GM23338 (cell line): ENCODE measurements around the gene PRTFDC1. TPM values are rescaled to one million over a fixed set of nuclear protein-coding genes. Genes with fewer than 3 reads are reported as not detected.

Experiments used
- ATAC-seq: fragments of 200-7000 bp; cut with Tn5 transposase; 3 replicates; pipeline ENCODE4 v1.9.1; 2020
- DNase-seq: peaks from one replicate; pipeline ENCODE4 v3.0.0-alpha.2; 2015; ENCODE audit warnings: low spot score
- H2AFZ ChIP-seq: fragments of 200-600 bp; sonication (generic); 2 replicates; pipeline ENCODE4 v1.8.0; 2016; ENCODE audit warnings: antibody characterized with exemption, mild to moderate bottlenecking, moderate library complexity
- H3F3A ChIP-seq: fragments of 200-600 bp; sonication (generic); replicated peaks from 2 replicates; pipeline ENCODE4 v1.8.0; 2017; ENCODE audit warnings: antibody characterized with exemption, mixed run types, low read depth
- H3K27ac ChIP-seq: fragments of 200-600 bp; sonication (generic); 2 replicates; pipeline ENCODE4 v1.6.1; 2016; ENCODE audit warnings: low read depth
- H3K27me3 ChIP-seq: fragments of 200-600 bp; sonication (generic); 2 replicates; pipeline ENCODE4 v1.8.0; 2016; ENCODE audit warnings: mild to moderate bottlenecking, mixed run types, moderate library complexity; ENCODE audit not compliant: insufficient read depth
- H3K36me3 ChIP-seq: fragments of 200-600 bp; sonication (generic); 2 replicates; pipeline ENCODE4 v1.8.0; 2016; ENCODE audit warnings: mild to moderate bottlenecking; ENCODE audit not compliant: insufficient read depth
- H3K4me1 ChIP-seq: fragments of 200-600 bp; sonication (generic); 2 replicates; pipeline ENCODE4 v1.8.0; 2016; ENCODE audit warnings: mild to moderate bottlenecking, moderate library complexity; ENCODE audit not compliant: insufficient read depth
- H3K4me2 ChIP-seq: fragments of 200-600 bp; sonication (generic); 2 replicates; pipeline ENCODE4 v1.7.1; 2017; ENCODE audit warnings: mixed run types
- H3K4me3 ChIP-seq: fragments of 200-600 bp; sonication (generic); 2 replicates; pipeline ENCODE4 v1.6.1; 2016; ENCODE audit warnings: mixed run types
- H3K79me2 ChIP-seq: fragments of 200-600 bp; sonication (generic); replicated peaks from 2 replicates; pipeline ENCODE4 v1.8.0; 2017; ENCODE audit warnings: mild to moderate bottlenecking; ENCODE audit not compliant: insufficient read depth
- H3K9me2 ChIP-seq: fragments of 200-600 bp; sonication (generic); 2 replicates; pipeline ENCODE4 v1.8.0; 2017; ENCODE audit not compliant: insufficient read depth
- H4K20me1 ChIP-seq: fragments of 200-600 bp; sonication (generic); replicated peaks from 2 replicates; pipeline ENCODE4 v1.8.0; 2017; ENCODE audit warnings: mild to moderate bottlenecking; ENCODE audit not compliant: insufficient read depth
- H3K27ac Mint-ChIP-seq: 2 replicates; pipeline ENCODE4 v1.8.0; 2020; ENCODE audit warnings: inconsistent platforms, mild to moderate bottlenecking, moderate library complexity, mixed read lengths
- H3K27me3 Mint-ChIP-seq: 3 replicates; pipeline ENCODE4 v1.8.0; 2022; ENCODE audit warnings: low read depth, mild to moderate bottlenecking, moderate library complexity, mixed read lengths, inconsistent platforms; ENCODE audit not compliant: insufficient read depth, poor library complexity
- H3K36me3 Mint-ChIP-seq: 3 replicates; pipeline ENCODE4 v1.8.0; 2021; ENCODE audit warnings: low read depth, mild to moderate bottlenecking, inconsistent platforms, moderate library complexity, mixed read lengths
- H3K4me1 Mint-ChIP-seq: 3 replicates; pipeline ENCODE4 v1.8.0; 2020; ENCODE audit warnings: mild to moderate bottlenecking, inconsistent platforms, mixed read lengths
- H3K4me3 Mint-ChIP-seq: 3 replicates; pipeline ENCODE4 v1.8.0; 2021; ENCODE audit warnings: moderate library complexity, mild to moderate bottlenecking, inconsistent platforms, mixed read lengths
- H3K9me3 Mint-ChIP-seq: 3 replicates; pipeline ENCODE4 v1.8.0; 2020; ENCODE audit warnings: moderate library complexity, mild to moderate bottlenecking, inconsistent platforms, mixed read lengths
- CREB1 ChIP-seq: fragments of 250-450 bp; sonication (Bioruptor Pico); IDR thresholded peaks from 2 replicates; pipeline ENCODE4 v1.5.0; 2020; ENCODE audit warnings: low read depth, mild to moderate bottlenecking, moderate library complexity
- EZH2 ChIP-seq: fragments of 200-600 bp; sonication (generic); IDR thresholded peaks from one replicate; pipeline ENCODE4 v1.8.0; 2017; ENCODE audit warnings: antibody characterized with exemption, mild to moderate bottlenecking, low read depth; ENCODE audit not compliant: unreplicated experiment
- EZH2phosphoT487 ChIP-seq: fragments of 200-600 bp; sonication (generic); IDR thresholded peaks from one replicate; pipeline ENCODE4 v1.8.1; 2018; ENCODE audit warnings: antibody characterized with exemption; ENCODE audit not compliant: unreplicated experiment
- JUNB ChIP-seq: IDR thresholded peaks from one replicate; pipeline ENCODE4 v1.6.1; 2016; ENCODE audit warnings: antibody characterized with exemption; ENCODE audit not compliant: unreplicated experiment
- NANOG ChIP-seq: IDR thresholded peaks from 2 replicates; pipeline ENCODE4 v1.6.1; 2016; ENCODE audit warnings: antibody characterized with exemption, borderline replicate concordance
- POLR2AphosphoS5 ChIP-seq: IDR thresholded peaks from 2 replicates; pipeline ENCODE4 v1.6.1; 2016; ENCODE audit warnings: antibody characterized with exemption, low read depth
- STAT1 ChIP-seq: IDR thresholded peaks from one replicate; pipeline ENCODE4 v1.6.1; 2016; ENCODE audit warnings: antibody characterized with exemption; ENCODE audit not compliant: unreplicated experiment
- ZNF114 ChIP-seq: fragments of 250-450 bp; sonication (Bioruptor Pico); IDR thresholded peaks from 2 replicates; pipeline ENCODE4 v1.5.0; 2020; ENCODE audit warnings: mild to moderate bottlenecking, moderate library complexity
- ZNF331 ChIP-seq: fragments of 250-450 bp; sonication (Bioruptor Pico); IDR thresholded peaks from 2 replicates; pipeline ENCODE4 v1.5.0; 2020; ENCODE audit warnings: low read depth, mild to moderate bottlenecking, moderate library complexity
- polyA plus RNA-seq: library from polyadenylated mRNA; unstranded; fragments of >200 nt; fragmentation: Nextera tagmentation; extraction: Ambion mirVana; gene quantifications from 2 replicates; pipeline ENCODE4 v1.2.1, GENCODE V29; 2016
- total RNA-seq: library from RNA; depleted of rRNA; stranded (reverse); fragments of >200 nt; shearing (Covaris generic); gene quantifications from 2 replicates; pipeline ENCODE4 v1.2.3, GENCODE V29; 2014
- TF ChIP-seq, protein P1 (sequence below): IDR thresholded peaks from one replicate; pipeline ENCODE4 v1.6.1; 2018; ENCODE audit warnings: antibody characterized with exemption; ENCODE audit not compliant: unreplicated experiment
- TF ChIP-seq, protein P2 (sequence below): IDR thresholded peaks from 2 replicates; pipeline ENCODE4 v1.6.1; 2016; ENCODE audit warnings: antibody characterized with exemption
- TF ChIP-seq, protein P3 (sequence below), 2 experiments: fragments of 200-600 bp in 1 of 2; sonication (generic) in 1 of 2; conservative IDR thresholded peaks; 2 replicates each; pipeline versions ENCODE4 v1.5.1 to v1.6.1; 2016 to 2017; ENCODE audit warnings: antibody characterized with exemption in 2 of 2, low read depth in 2 of 2, mild to moderate bottlenecking in 2 of 2, moderate library complexity in 1 of 2
- TF ChIP-seq, protein P4 (sequence below): fragments of 250-450 bp; sonication (Bioruptor Pico); IDR thresholded peaks from 2 replicates; pipeline ENCODE4 v1.5.0; 2020; ENCODE audit warnings: mild to moderate bottlenecking, moderate library complexity

PRTFDC1 gene
- total and polyA plus RNA-seq, 2 experiments from 2014 or later, result 7.9 to 9.1 TPM

DNA sequence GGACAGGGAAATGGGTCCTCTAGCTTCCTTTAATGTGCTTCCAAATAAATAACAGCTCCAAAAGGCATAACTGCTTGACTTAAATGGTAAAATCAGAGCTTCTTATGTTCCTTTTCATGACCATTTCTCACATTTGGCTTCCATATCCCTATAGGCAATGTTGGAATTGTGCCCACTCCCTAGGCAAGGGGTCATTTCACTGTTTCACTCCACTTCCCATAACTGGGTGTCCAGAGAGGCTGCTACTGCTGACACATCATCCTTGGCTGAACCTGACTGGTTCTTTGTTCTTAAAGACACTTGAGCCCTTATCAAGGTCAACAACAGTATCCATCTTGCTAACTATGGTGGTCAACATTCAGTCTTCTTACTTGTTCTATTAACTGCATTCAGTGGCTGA, 37.1 kb downstream of the PRTFDC1 start:
- H3K36me3 ChIP-seq, result no peaks in the 10 kb centered on the region
- no peaks in the 10 kb centered on the region for H3K4me1 Mint-ChIP-seq
- H3K4me3 Mint-ChIP-seq, result no peak overlapping the region
- no peak overlapping the region for H3K4me3 ChIP-seq
- no peaks in the 10 kb centered on the region for H3K27me3 ChIP-seq
- H2AFZ ChIP-seq, result no peak overlapping the region
- H3K4me2 ChIP-seq, result no peak overlapping the region
- no peaks in the 10 kb centered on the region for H3K79me2 ChIP-seq
- H3K27ac Mint-ChIP-seq, result no peak overlapping the region
- H3K36me3 Mint-ChIP-seq, result peaks cover 4% of the 10 kb centered on the region; the same call in 2 of the 3 replicates
- DNase-seq (no peak), ATAC-seq (no peak)
- no peaks in the 10 kb centered on the region for H3K4me1 ChIP-seq
- TF ChIP-seq, protein P1, sequence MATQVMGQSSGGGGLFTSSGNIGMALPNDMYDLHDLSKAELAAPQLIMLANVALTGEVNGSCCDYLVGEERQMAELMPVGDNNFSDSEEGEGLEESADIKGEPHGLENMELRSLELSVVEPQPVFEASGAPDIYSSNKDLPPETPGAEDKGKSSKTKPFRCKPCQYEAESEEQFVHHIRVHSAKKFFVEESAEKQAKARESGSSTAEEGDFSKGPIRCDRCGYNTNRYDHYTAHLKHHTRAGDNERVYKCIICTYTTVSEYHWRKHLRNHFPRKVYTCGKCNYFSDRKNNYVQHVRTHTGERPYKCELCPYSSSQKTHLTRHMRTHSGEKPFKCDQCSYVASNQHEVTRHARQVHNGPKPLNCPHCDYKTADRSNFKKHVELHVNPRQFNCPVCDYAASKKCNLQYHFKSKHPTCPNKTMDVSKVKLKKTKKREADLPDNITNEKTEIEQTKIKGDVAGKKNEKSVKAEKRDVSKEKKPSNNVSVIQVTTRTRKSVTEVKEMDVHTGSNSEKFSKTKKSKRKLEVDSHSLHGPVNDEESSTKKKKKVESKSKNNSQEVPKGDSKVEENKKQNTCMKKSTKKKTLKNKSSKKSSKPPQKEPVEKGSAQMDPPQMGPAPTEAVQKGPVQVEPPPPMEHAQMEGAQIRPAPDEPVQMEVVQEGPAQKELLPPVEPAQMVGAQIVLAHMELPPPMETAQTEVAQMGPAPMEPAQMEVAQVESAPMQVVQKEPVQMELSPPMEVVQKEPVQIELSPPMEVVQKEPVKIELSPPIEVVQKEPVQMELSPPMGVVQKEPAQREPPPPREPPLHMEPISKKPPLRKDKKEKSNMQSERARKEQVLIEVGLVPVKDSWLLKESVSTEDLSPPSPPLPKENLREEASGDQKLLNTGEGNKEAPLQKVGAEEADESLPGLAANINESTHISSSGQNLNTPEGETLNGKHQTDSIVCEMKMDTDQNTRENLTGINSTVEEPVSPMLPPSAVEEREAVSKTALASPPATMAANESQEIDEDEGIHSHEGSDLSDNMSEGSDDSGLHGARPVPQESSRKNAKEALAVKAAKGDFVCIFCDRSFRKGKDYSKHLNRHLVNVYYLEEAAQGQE, result no peak
- TF ChIP-seq, protein P2, sequence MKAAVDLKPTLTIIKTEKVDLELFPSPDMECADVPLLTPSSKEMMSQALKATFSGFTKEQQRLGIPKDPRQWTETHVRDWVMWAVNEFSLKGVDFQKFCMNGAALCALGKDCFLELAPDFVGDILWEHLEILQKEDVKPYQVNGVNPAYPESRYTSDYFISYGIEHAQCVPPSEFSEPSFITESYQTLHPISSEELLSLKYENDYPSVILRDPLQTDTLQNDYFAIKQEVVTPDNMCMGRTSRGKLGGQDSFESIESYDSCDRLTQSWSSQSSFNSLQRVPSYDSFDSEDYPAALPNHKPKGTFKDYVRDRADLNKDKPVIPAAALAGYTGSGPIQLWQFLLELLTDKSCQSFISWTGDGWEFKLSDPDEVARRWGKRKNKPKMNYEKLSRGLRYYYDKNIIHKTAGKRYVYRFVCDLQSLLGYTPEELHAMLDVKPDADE, result no peak
- TF ChIP-seq EZH2phosphoT487 (no peak), STAT1 (no peak), POLR2AphosphoS5 (no peak), NANOG (no peak), ZNF331 (CRISPR knock-in tag) (no peak), CREB1 (CRISPR knock-in tag) (no peak), EZH2 (no peak), ZNF114 (CRISPR knock-in tag) (no peak), JUNB (no peak)
- TF ChIP-seq, protein P3, sequence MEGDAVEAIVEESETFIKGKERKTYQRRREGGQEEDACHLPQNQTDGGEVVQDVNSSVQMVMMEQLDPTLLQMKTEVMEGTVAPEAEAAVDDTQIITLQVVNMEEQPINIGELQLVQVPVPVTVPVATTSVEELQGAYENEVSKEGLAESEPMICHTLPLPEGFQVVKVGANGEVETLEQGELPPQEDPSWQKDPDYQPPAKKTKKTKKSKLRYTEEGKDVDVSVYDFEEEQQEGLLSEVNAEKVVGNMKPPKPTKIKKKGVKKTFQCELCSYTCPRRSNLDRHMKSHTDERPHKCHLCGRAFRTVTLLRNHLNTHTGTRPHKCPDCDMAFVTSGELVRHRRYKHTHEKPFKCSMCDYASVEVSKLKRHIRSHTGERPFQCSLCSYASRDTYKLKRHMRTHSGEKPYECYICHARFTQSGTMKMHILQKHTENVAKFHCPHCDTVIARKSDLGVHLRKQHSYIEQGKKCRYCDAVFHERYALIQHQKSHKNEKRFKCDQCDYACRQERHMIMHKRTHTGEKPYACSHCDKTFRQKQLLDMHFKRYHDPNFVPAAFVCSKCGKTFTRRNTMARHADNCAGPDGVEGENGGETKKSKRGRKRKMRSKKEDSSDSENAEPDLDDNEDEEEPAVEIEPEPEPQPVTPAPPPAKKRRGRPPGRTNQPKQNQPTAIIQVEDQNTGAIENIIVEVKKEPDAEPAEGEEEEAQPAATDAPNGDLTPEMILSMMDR (conservative IDR thresholded peaks at IDR 0.05; ENCODE audit: low read depth in 2 of 2), result no peak
- TF ChIP-seq, protein P4, sequence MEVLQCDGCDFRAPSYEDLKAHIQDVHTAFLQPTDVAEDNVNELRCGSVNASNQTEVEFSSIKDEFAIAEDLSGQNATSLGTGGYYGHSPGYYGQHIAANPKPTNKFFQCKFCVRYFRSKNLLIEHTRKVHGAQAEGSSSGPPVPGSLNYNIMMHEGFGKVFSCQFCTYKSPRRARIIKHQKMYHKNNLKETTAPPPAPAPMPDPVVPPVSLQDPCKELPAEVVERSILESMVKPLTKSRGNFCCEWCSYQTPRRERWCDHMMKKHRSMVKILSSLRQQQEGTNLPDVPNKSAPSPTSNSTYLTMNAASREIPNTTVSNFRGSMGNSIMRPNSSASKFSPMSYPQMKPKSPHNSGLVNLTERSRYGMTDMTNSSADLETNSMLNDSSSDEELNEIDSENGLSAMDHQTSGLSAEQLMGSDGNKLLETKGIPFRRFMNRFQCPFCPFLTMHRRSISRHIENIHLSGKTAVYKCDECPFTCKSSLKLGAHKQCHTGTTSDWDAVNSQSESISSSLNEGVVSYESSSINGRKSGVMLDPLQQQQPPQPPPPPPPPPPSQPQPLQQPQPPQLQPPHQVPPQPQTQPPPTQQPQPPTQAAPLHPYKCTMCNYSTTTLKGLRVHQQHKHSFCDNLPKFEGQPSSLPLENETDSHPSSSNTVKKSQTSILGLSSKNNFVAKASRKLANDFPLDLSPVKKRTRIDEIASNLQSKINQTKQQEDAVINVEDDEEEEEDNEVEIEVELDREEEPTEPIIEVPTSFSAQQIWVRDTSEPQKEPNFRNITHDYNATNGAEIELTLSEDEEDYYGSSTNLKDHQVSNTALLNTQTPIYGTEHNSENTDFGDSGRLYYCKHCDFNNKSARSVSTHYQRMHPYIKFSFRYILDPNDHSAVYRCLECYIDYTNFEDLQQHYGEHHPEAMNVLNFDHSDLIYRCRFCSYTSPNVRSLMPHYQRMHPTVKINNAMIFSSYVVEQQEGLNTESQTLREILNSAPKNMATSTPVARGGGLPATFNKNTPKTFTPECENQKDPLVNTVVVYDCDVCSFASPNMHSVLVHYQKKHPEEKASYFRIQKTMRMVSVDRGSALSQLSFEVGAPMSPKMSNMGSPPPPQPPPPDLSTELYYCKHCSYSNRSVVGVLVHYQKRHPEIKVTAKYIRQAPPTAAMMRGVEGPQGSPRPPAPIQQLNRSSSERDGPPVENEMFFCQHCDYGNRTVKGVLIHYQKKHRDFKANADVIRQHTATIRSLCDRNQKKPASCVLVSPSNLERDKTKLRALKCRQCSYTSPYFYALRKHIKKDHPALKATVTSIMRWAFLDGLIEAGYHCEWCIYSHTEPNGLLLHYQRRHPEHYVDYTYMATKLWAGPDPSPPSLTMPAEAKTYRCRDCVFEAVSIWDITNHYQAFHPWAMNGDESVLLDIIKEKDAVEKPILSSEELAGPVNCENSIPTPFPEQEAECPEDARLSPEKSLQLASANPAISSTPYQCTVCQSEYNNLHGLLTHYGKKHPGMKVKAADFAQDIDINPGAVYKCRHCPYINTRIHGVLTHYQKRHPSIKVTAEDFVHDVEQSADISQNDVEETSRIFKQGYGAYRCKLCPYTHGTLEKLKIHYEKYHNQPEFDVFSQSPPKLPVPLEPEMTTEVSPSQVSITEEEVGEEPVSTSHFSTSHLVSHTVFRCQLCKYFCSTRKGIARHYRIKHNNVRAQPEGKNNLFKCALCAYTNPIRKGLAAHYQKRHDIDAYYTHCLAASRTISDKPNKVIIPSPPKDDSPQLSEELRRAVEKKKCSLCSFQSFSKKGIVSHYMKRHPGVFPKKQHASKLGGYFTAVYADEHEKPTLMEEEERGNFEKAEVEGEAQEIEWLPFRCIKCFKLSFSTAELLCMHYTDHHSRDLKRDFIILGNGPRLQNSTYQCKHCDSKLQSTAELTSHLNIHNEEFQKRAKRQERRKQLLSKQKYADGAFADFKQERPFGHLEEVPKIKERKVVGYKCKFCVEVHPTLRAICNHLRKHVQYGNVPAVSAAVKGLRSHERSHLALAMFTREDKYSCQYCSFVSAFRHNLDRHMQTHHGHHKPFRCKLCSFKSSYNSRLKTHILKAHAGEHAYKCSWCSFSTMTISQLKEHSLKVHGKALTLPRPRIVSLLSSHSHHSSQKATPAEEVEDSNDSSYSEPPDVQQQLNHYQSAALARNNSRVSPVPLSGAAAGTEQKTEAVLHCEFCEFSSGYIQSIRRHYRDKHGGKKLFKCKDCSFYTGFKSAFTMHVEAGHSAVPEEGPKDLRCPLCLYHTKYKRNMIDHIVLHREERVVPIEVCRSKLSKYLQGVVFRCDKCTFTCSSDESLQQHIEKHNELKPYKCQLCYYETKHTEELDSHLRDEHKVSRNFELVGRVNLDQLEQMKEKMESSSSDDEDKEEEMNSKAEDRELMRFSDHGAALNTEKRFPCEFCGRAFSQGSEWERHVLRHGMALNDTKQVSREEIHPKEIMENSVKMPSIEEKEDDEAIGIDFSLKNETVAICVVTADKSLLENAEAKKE, result no peak
- peaks cover 6% of the 10 kb centered on the region; the same call in 2 of the 3 replicates for H3K9me3 Mint-ChIP-seq
- no peaks in the 10 kb centered on the region for H3F3A ChIP-seq
- H4K20me1 ChIP-seq, result no peaks in the 10 kb centered on the region
- H3K9me2 ChIP-seq, result peaks cover 4% of the 10 kb centered on the region; the same call in 1 of the 2 replicates
- H3K27me3 Mint-ChIP-seq, result no peaks in the 10 kb centered on the region
- no peak overlapping the region for H3K27ac ChIP-seq
